Measurements from ENCODE around the gene MMD2. TPM values are rescaled to one million over a fixed set of nuclear protein-coding genes. Genes with fewer than 3 reads are reported as not detected.

The MMD2 gene
- total RNA-seq, 2 experiments from 2014 or later: not detected

DNA sequence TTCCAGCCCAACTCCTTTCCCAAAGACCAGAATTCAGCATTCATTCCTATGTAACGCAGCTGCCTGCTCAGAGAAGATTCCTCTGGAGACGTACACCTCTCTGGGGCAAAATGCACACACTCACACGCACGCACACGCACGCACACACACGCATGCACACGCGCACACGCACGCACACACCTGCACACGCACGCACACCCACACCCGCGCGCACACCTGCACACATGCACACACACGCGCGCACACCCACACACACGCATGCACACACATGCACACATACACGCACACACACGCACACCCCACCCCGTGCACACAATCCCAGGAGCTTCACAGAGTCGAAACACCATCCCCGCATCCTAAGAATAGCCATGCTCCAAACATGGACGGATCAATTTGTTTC, 13.0 kb downstream of the MMD2 start:
- BruUV-seq (replicated peaks): no TSS peak
- Histone ChIP-seq H3K9me2 (ENCODE audit: insufficient read depth, low read length) (no peaks in the 10 kb centered on the region), H3K4me3 (ENCODE audit: low read depth, low read length, poor library complexity, severe bottlenecking) (no peak overlapping the region), H3K4me1 (ENCODE audit: insufficient read depth, low read length, poor library complexity, severe bottlenecking) (no peaks in the 10 kb centered on the region), H4K20me1 (ENCODE audit: insufficient read depth, low read length) (no peaks in the 10 kb centered on the region), H3K36me3 (ENCODE audit: insufficient read depth, low read length) (no peaks in the 10 kb centered on the region), H3K79me2 (ENCODE audit: insufficient read depth, low read depth, low read length) (no peaks in the 10 kb centered on the region), H3K27ac (ENCODE audit: low read depth, low read length, poor library complexity, severe bottlenecking) (no peak overlapping the region), H3K9me3 (ENCODE audit: low read length) (no peaks in the 10 kb centered on the region), H2AFZ (ENCODE audit: low read length) (no peak overlapping the region), H3K4me2 (ENCODE audit: low read length) (no peak overlapping the region)
- ChIA-PET POLR2A (no interaction called here), CTCF (ENCODE audit: unreplicated experiment) (no interaction called here)
- DNase-seq (ENCODE audit: low spot score): no peak
- no peak for TF ChIP-seq EZH2phosphoT487 (IDR thresholded peaks at IDR 0.05; ENCODE audit: borderline replicate concordance, low read depth, low read length)
- TF ChIP-seq, protein P1, sequence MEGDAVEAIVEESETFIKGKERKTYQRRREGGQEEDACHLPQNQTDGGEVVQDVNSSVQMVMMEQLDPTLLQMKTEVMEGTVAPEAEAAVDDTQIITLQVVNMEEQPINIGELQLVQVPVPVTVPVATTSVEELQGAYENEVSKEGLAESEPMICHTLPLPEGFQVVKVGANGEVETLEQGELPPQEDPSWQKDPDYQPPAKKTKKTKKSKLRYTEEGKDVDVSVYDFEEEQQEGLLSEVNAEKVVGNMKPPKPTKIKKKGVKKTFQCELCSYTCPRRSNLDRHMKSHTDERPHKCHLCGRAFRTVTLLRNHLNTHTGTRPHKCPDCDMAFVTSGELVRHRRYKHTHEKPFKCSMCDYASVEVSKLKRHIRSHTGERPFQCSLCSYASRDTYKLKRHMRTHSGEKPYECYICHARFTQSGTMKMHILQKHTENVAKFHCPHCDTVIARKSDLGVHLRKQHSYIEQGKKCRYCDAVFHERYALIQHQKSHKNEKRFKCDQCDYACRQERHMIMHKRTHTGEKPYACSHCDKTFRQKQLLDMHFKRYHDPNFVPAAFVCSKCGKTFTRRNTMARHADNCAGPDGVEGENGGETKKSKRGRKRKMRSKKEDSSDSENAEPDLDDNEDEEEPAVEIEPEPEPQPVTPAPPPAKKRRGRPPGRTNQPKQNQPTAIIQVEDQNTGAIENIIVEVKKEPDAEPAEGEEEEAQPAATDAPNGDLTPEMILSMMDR (conservative IDR thresholded peaks at IDR 0.05; ENCODE audit: low read length): no peak
- intact Hi-C loops (cut with micrococcal nuclease; ENCODE audit: unreplicated experiment): no loop called here

DNA sequence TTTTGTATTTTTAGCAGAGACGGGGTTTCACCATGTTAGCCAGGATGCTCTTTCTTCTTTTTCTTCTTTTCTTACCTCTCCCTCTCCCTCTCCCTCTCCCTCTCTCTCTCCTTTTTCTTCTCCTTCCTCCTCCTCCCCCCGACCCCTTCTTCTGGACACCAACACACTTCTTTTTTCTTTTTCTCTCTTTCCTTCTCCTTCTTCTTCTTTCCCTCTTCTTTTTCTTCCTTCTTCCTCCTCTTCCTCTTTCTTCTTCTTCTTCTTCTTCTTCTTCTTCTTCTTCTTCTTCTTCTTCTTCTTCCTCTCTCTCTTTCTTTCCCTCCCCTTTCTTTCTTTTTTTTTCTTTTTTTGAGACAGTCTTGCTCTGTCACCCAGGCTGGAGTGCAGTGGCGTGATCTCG, 14.0 kb downstream of the MMD2 start:
- no peaks in the 10 kb centered on the region for H3K9me3 ChIP-seq (ENCODE audit: low read length)
- POLR2A ChIA-PET: interaction anchor here (0.6 kb wide), 2 partner anchors 82 to 180 kb away, joined by 3 to 4 read pairs; no protein-coding TSS in a partner anchor
- BruUV-seq (replicated peaks): no TSS peak
- H3K79me2 ChIP-seq (ENCODE audit: insufficient read depth, low read depth, low read length): no peaks in the 10 kb centered on the region
- H2AFZ ChIP-seq (ENCODE audit: low read length): no peak overlapping the region
- DNase-seq (ENCODE audit: low spot score): no peak
- intact Hi-C loops (cut with micrococcal nuclease; ENCODE audit: unreplicated experiment): no loop called here
- H4K20me1 ChIP-seq (ENCODE audit: insufficient read depth, low read length): no peaks in the 10 kb centered on the region
- H3K4me1 ChIP-seq (ENCODE audit: insufficient read depth, low read length, poor library complexity, severe bottlenecking): no peaks in the 10 kb centered on the region
- H3K27ac ChIP-seq (ENCODE audit: low read depth, low read length, poor library complexity, severe bottlenecking): no peak overlapping the region
- H3K4me2 ChIP-seq (ENCODE audit: low read length): no peak overlapping the region
- H3K36me3 ChIP-seq (ENCODE audit: insufficient read depth, low read length): no peaks in the 10 kb centered on the region
- no peaks in the 10 kb centered on the region for H3K9me2 ChIP-seq (ENCODE audit: insufficient read depth, low read length)
- TF ChIP-seq, protein P1 (conservative IDR thresholded peaks at IDR 0.05; ENCODE audit: low read length): no peak
- TF ChIP-seq EZH2phosphoT487 (IDR thresholded peaks at IDR 0.05; ENCODE audit: borderline replicate concordance, low read depth, low read length): no peak
- CTCF ChIA-PET (ENCODE audit: unreplicated experiment): no interaction called here
- H3K4me3 ChIP-seq (ENCODE audit: low read depth, low read length, poor library complexity, severe bottlenecking): no peak overlapping the region

DNA sequence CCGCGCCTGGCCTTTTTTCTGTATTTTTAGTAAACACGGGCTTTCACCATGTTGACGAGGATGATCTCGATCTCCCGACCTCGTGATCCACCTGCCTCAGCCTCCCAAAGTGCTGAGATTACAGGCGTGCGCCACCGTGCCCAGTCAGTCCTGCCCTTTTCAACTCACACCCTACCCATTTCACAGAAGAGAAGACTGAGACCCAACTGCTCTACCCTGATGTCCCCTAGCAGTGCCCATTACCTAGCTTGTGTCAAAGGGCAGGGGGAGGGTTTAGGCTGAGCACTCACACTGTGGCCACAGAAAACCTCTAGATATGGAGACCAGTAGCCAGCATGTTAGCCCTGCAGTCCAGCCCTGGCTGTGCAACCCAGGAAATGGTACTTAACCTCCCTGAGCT, 15.7 kb downstream of the MMD2 start:
- Histone ChIP-seq H3K9me2 (ENCODE audit: insufficient read depth, low read length) (no peaks in the 10 kb centered on the region), H3K4me3 (ENCODE audit: low read depth, low read length, poor library complexity, severe bottlenecking) (no peak overlapping the region), H3K9me3 (ENCODE audit: low read length) (no peaks in the 10 kb centered on the region), H3K27ac (ENCODE audit: low read depth, low read length, poor library complexity, severe bottlenecking) (no peak overlapping the region), H4K20me1 (ENCODE audit: insufficient read depth, low read length) (no peaks in the 10 kb centered on the region), H2AFZ (ENCODE audit: low read length) (no peak overlapping the region), H3K4me1 (ENCODE audit: insufficient read depth, low read length, poor library complexity, severe bottlenecking) (no peaks in the 10 kb centered on the region), H3K79me2 (ENCODE audit: insufficient read depth, low read depth, low read length) (no peaks in the 10 kb centered on the region), H3K36me3 (ENCODE audit: insufficient read depth, low read length) (no peaks in the 10 kb centered on the region), H3K4me2 (ENCODE audit: low read length) (no peak overlapping the region)
- no TSS peak for BruUV-seq (replicated peaks)
- intact Hi-C loops (cut with micrococcal nuclease; ENCODE audit: unreplicated experiment): no loop called here
- CTCF ChIA-PET (ENCODE audit: unreplicated experiment): interaction anchor here (0.6 kb wide), 1 partner anchor 31 kb away, joined by 3 read pairs; no protein-coding TSS in a partner anchor
- POLR2A ChIA-PET: no interaction called here
- TF ChIP-seq, protein P1 (conservative IDR thresholded peaks at IDR 0.05; ENCODE audit: low read length): no peak
- TF ChIP-seq EZH2phosphoT487 (IDR thresholded peaks at IDR 0.05; ENCODE audit: borderline replicate concordance, low read depth, low read length): no peak
- DNase-seq (ENCODE audit: low spot score): no peak
